K562 (cell line): Measurements from ENCODE around the gene PRICKLE4. TPM values are rescaled to one million over a fixed set of nuclear protein-coding genes. Genes with fewer than 3 reads are reported as not detected.

Experiments
- ERF ChIP-seq: fragments of 450-650 bp; formaldehyde crosslinking; IDR thresholded peaks from 2 replicates; pipeline ENCODE4 v1.4.0; 2020; ENCODE audit warnings: mild to moderate bottlenecking, mixed read lengths
- HDAC3 ChIP-seq: fragments of 450-650 bp; IDR thresholded peaks from 2 replicates; pipeline ENCODE4 v1.6.1; 2018; ENCODE audit warnings: borderline replicate concordance, mild to moderate bottlenecking, moderate library complexity; ENCODE audit not compliant: partially characterized antibody
- KAT2B ChIP-seq: IDR thresholded peaks from one replicate; pipeline ENCODE4 v1.6.1; 2012; ENCODE audit warnings: low read depth, mild to moderate bottlenecking, control low read depth, inconsistent platforms, low read length, moderate library complexity
- MECOM ChIP-seq: fragments of 250-450 bp; sonication (Bioruptor Pico); IDR thresholded peaks from 2 replicates; pipeline ENCODE4 v1.8.0; 2022; ENCODE audit warnings: inconsistent platforms
- NEUROD1 ChIP-seq: fragments of 150-350 bp; IDR thresholded peaks from 2 replicates; pipeline ENCODE4 v1.6.1; 2014; ENCODE audit warnings: borderline replicate concordance, low read length, low read depth; ENCODE audit not compliant: partially characterized antibody
- NONO ChIP-seq, 2 experiments: fragments of 200-400 bp in 1 of 2; fragments of 450-650 bp in 1 of 2; formaldehyde crosslinking in 1 of 2; IDR thresholded peaks; 2 replicates each; pipeline ENCODE4 v1.6.1; 2017; ENCODE audit warnings: low read depth in 2 of 2, mild to moderate bottlenecking in 2 of 2, moderate library complexity in 2 of 2, low read length in 1 of 2
- NR2C1 ChIP-seq, 2 experiments: fragments of 450-650 bp; IDR thresholded peaks; 2 replicates each; pipeline ENCODE4 v1.6.1; 2017; ENCODE audit warnings: mild to moderate bottlenecking in 2 of 2, antibody characterized with exemption in 1 of 2, inconsistent platforms in 1 of 2, missing compliant biosample characterization in 1 of 2, missing genetic modification characterization in 1 of 2
- SNIP1 ChIP-seq: fragments of 450-650 bp; IDR thresholded peaks from 2 replicates; pipeline ENCODE4 v1.7.1; 2017; ENCODE audit warnings: low read depth, mild to moderate bottlenecking
- TCF7L2 ChIP-seq: fragments of 150-350 bp; IDR thresholded peaks from 2 replicates; pipeline ENCODE4 v1.6.1; 2016; ENCODE audit warnings: low read depth, mild to moderate bottlenecking, low read length, moderate library complexity
- TOE1 ChIP-seq, 2 experiments: fragments of 450-650 bp in 1 of 2; sonication (generic) in 1 of 2; formaldehyde crosslinking in 1 of 2; IDR thresholded peaks; 2 replicates each; pipeline versions ENCODE4 v1.7.1 to v1.8.0; 2016 to 2022; ENCODE audit warnings: borderline replicate concordance in 2 of 2, mild to moderate bottlenecking in 2 of 2, antibody characterized with exemption in 1 of 2, inconsistent platforms in 1 of 2, low read depth in 1 of 2, missing genetic modification reagents in 1 of 2, moderate library complexity in 1 of 2
- WHSC1 ChIP-seq: IDR thresholded peaks from one replicate; pipeline ENCODE4 v1.6.1; 2012; ENCODE audit warnings: low read length, control low read depth, inconsistent platforms
- XRCC5 ChIP-seq: fragments of 200-400 bp; formaldehyde crosslinking; IDR thresholded peaks from 2 replicates; pipeline ENCODE4 v1.6.1; 2017; ENCODE audit warnings: low read depth, mild to moderate bottlenecking, low read length
- ZNF224 ChIP-seq: sonication (generic); formaldehyde crosslinking; IDR thresholded peaks from 2 replicates; pipeline ENCODE4 v1.8.0; 2022; ENCODE audit warnings: mild to moderate bottlenecking, missing genetic modification reagents
- ZNF766 ChIP-seq: fragments of 200-800 bp; sonication (Bioruptor generic); conservative IDR thresholded peaks from 2 replicates; pipeline ENCODE4 v1.6.1; 2016; ENCODE audit warnings: missing genetic modification characterization, missing compliant biosample characterization
- ZNF830 ChIP-seq: fragments of 250-450 bp; sonication (Bioruptor Pico); IDR thresholded peaks from 2 replicates; pipeline ENCODE4 v1.5.0; 2021; ENCODE audit warnings: mild to moderate bottlenecking
- polyA plus RNA-seq, 8 experiments: library from polyadenylated mRNA; depleted of rRNA in 4 of 8; stranded (reverse) in 5 of 8; unstranded in 3 of 8; fragments of >200 nt; fragmentation: Nextera tagmentation in 2 of 8; fragmentation: Illumina TruSeq in 1 of 8; extraction: Ambion mirVana in 2 of 8; extraction: Trizol in 1 of 8; gene quantifications; 2 replicates each; pipeline versions ENCODE4 v1.2.1 to v1.2.3, GENCODE V29; 2011 to 2014; ENCODE audit warnings: inconsistent platforms in 1 of 8, missing spikeins in 1 of 8
- total RNA-seq, 7 experiments: library from RNA; depleted of rRNA in 6 of 7; stranded (reverse); fragments of >200 nt in 6 of 7; fragmentation: Illumina TruSeq in 2 of 7; extraction: Trizol in 2 of 7; gene quantifications; 2 replicates each; pipeline versions ENCODE4 v1.2.1 to v1.2.3, GENCODE V29; 2011 to 2021; ENCODE audit warnings: low replicate concordance in 1 of 7
- TF ChIP-seq, protein P1 (sequence below): sonication (generic); formaldehyde crosslinking; IDR thresholded peaks from 2 replicates; pipeline ENCODE4 v1.8.1; 2023; ENCODE audit warnings: mild to moderate bottlenecking, missing genetic modification reagents
- TF ChIP-seq, protein P2 (sequence below), 2 experiments: fragments of 250-450 bp in 1 of 2; fragments of 450-650 bp in 1 of 2; sonication (Bioruptor Pico) in 1 of 2; IDR thresholded peaks; 2 replicates each; pipeline versions ENCODE4 v1.6.1 to v1.8.0; 2016 to 2021; ENCODE audit warnings: mild to moderate bottlenecking in 2 of 2, moderate library complexity in 2 of 2, missing compliant biosample characterization in 1 of 2, missing genetic modification characterization in 1 of 2
- TF ChIP-seq, protein P3 (sequence below): fragments of 250-450 bp; sonication (Bioruptor Pico); IDR thresholded peaks from 2 replicates; pipeline ENCODE4 v1.9.0; 2021; ENCODE audit warnings: mild to moderate bottlenecking, inconsistent platforms
- TF ChIP-seq, protein P4 (sequence below), 2 experiments: fragments of 200-800 bp in 1 of 2; sonication (Bioruptor generic) in 1 of 2; sonication (generic) in 1 of 2; formaldehyde crosslinking in 1 of 2; IDR thresholded peaks in 1 of 2; conservative IDR thresholded peaks in 1 of 2; 2 replicates each; pipeline versions ENCODE4 v1.5.0 to v1.6.1; 2016 to 2020; ENCODE audit warnings: missing compliant biosample characterization in 1 of 2, missing genetic modification characterization in 1 of 2, missing genetic modification reagents in 1 of 2

The PRICKLE4 gene
- total and polyA plus RNA-seq, 9 of the 15 experiments (the other 6 are each of a cell fraction or from before 2014, with no cell fraction given), result 0.20 to 0.32 (median 0.27) TPM; not detected in 6

DNA sequence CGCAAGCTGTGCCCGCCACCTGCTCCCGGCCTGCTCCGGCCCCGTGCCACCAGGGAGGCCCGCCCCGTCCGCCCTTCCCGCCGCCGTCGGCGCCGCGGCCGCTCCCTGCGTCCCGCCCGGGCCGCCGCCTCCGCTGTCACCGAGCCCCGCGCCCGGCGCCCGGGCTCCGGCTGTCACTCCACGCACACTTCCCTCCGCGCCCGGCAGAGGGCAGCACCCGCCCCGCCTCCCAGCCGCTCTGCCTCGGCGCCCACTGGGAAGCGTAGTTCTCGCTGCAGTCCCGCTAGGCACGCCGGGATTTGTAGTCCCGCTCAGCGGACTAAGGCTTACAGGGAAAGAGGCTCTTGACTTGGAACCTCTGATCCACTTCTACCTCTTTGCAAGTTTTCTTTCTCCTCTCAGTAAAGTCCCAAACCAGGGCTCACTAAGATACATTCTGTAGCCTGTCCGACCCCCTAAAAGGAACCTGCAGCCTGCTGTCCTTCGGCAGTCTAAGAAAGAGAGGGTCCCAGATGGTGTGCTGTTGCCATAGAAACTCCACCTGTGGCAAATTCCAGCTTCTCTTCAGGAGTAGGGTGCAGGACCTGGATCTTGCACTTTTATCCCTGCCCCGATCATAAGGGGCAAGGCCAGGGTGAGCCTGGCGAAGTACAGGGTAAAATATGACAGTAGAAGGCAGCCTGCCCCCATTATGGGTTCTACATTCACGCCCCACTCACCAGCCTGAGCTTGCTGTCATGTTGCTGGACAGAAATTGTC lies 45.0 kb upstream of the PRICKLE4 start, which contains the start of gene TFEB (continued):
- peak in 1 of 2 experiments; percentile 75; a peak in 1 of 4 replicates for TF ChIP-seq NONO (IDR thresholded peaks at IDR 0.05; ENCODE audit: low read depth in 2 of 2, low read length in 1 of 2)
- TF ChIP-seq WHSC1, result no peak
- TF ChIP-seq, protein P1, sequence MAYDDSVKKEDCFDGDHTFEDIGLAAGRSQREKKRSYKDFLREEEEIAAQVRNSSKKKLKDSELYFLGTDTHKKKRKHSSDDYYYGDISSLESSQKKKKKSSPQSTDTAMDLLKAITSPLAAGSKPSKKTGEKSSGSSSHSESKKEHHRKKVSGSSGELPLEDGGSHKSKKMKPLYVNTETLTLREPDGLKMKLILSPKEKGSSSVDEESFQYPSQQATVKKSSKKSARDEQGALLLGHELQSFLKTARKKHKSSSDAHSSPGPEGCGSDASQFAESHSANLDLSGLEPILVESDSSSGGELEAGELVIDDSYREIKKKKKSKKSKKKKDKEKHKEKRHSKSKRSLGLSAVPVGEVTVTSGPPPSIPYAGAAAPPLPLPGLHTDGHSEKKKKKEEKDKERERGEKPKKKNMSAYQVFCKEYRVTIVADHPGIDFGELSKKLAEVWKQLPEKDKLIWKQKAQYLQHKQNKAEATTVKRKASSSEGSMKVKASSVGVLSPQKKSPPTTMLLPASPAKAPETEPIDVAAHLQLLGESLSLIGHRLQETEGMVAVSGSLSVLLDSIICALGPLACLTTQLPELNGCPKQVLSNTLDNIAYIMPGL (CRISPR knock-in tag), result peak; percentile 76
- TF ChIP-seq, protein P2, sequence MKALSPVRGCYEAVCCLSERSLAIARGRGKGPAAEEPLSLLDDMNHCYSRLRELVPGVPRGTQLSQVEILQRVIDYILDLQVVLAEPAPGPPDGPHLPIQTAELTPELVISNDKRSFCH (CRISPR knock-in tag; IDR thresholded peaks at IDR 0.05), result no peak
- TF ChIP-seq, protein P2 (tag; IDR thresholded peaks at IDR 0.05), result peak; percentile 64; the same call in 1 of the 2 replicates
- no peak for TF ChIP-seq TOE1 (IDR thresholded peaks at IDR 0.05; ENCODE audit: borderline replicate concordance)
- peak; percentile 60; the same call in 1 of the 2 replicates for TF ChIP-seq TOE1 (CRISPR knock-in tag; IDR thresholded peaks at IDR 0.05; ENCODE audit: borderline replicate concordance, low read depth)
- TF ChIP-seq ZNF224 (CRISPR knock-in tag), result no peak
- TF ChIP-seq HDAC3, result no peak
- peak; percentile 97 for TF ChIP-seq XRCC5
- 0 out of 2 replicates have a peak, but pooled peaks have one; percentile 57 for TF ChIP-seq ZNF830 (CRISPR knock-in tag)
- TF ChIP-seq NR2C1 (IDR thresholded peaks at IDR 0.05), result peak; percentile 66
- TF ChIP-seq NR2C1 (tag; IDR thresholded peaks at IDR 0.05), result peak; percentile 86
- peak; percentile 53 for TF ChIP-seq KAT2B
- no peak for TF ChIP-seq MECOM (CRISPR knock-in tag)
- TF ChIP-seq NEUROD1, result peak; percentile 38
- peak; percentile 14; the same call in 1 of the 2 replicates for TF ChIP-seq ERF (CRISPR knock-in tag)
- TF ChIP-seq ZNF766 (CRISPR knock-in tag), result peak; percentile 85
- TF ChIP-seq, protein P3, sequence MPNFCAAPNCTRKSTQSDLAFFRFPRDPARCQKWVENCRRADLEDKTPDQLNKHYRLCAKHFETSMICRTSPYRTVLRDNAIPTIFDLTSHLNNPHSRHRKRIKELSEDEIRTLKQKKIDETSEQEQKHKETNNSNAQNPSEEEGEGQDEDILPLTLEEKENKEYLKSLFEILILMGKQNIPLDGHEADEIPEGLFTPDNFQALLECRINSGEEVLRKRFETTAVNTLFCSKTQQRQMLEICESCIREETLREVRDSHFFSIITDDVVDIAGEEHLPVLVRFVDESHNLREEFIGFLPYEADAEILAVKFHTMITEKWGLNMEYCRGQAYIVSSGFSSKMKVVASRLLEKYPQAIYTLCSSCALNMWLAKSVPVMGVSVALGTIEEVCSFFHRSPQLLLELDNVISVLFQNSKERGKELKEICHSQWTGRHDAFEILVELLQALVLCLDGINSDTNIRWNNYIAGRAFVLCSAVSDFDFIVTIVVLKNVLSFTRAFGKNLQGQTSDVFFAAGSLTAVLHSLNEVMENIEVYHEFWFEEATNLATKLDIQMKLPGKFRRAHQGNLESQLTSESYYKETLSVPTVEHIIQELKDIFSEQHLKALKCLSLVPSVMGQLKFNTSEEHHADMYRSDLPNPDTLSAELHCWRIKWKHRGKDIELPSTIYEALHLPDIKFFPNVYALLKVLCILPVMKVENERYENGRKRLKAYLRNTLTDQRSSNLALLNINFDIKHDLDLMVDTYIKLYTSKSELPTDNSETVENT (CRISPR knock-in tag), result peak; percentile 59
- peak; percentile 19; the same call in 1 of the 2 replicates for TF ChIP-seq TCF7L2
- TF ChIP-seq SNIP1, result no peak
- TF ChIP-seq, protein P4, sequence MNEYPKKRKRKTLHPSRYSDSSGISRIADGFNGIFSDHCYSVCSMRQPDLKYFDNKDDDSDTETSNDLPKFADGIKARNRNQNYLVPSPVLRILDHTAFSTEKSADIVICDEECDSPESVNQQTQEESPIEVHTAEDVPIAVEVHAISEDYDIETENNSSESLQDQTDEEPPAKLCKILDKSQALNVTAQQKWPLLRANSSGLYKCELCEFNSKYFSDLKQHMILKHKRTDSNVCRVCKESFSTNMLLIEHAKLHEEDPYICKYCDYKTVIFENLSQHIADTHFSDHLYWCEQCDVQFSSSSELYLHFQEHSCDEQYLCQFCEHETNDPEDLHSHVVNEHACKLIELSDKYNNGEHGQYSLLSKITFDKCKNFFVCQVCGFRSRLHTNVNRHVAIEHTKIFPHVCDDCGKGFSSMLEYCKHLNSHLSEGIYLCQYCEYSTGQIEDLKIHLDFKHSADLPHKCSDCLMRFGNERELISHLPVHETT (CRISPR knock-in tag; conservative IDR thresholded peaks at IDR 0.05 in 1 of 2, IDR thresholded peaks at IDR 0.05 in 1 of 2), result peak in 1 of 2 experiments; percentile 95; a peak in 2 of 4 replicates
